Heart right ventricle (tissue), 16 donors: ENCODE data around the gene TOMM34. TPM values are rescaled to one million over a fixed set of nuclear protein-coding genes. Genes with fewer than 3 reads are reported as not detected.
A peak's percentile ranks its signal among the peaks of the same experiment; 100 is the strongest.

Experiments
- ATAC-seq, 8 donors: fragments of 200-7000 bp; cut with Tn5 transposase; one replicate each; pipeline ENCODE4 v1.9.1; 2020; ENCODE audit warnings: mild to moderate bottlenecking in 8 of 8, moderate library complexity in 8 of 8, moderate number of reproducible peaks in 1 of 8
- DNase-seq, 2 donors: peaks; one replicate each; pipeline ENCODE4 v3.0.0-alpha.2; 2020
- H3K27ac ChIP-seq, 10 donors: fragments of 200-600 bp; sonication (generic) in 2 of 10; one replicate each; pipeline versions ENCODE4 v1.5.0 to v1.8.0; 2020 to 2022; ENCODE audit warnings: mild to moderate bottlenecking in 3 of 10
- H3K27me3 ChIP-seq, 7 donors: fragments of 200-600 bp; one replicate each; pipeline ENCODE4 v1.8.0; 2021 to 2022; ENCODE audit warnings: mild to moderate bottlenecking in 2 of 7
- H3K36me3 ChIP-seq, 9 donors: fragments of 200-600 bp; sonication (generic) in 1 of 9; one replicate each; pipeline versions ENCODE4 v1.5.0 to v1.8.0; 2020 to 2022; ENCODE audit warnings: mild to moderate bottlenecking in 2 of 9
- H3K4me1 ChIP-seq, 9 donors: fragments of 200-600 bp; sonication (generic) in 1 of 9; one replicate each; pipeline versions ENCODE4 v1.5.0 to v1.8.0; 2020 to 2022; ENCODE audit warnings: mild to moderate bottlenecking in 4 of 9
- H3K4me3 ChIP-seq, 10 donors: fragments of 200-600 bp; sonication (generic) in 2 of 10; one replicate each; pipeline versions ENCODE4 v1.5.0 to v1.8.0; 2020 to 2022; ENCODE audit warnings: mild to moderate bottlenecking in 7 of 10, moderate library complexity in 2 of 10
- H3K9me3 ChIP-seq, 11 donors: fragments of 200-600 bp in 10 of 11; sonication (generic) in 2 of 11; one replicate each; pipeline versions ENCODE4 v1.5.0 to v1.8.0; 2013 to 2022; ENCODE audit warnings: mild to moderate bottlenecking in 2 of 11, control low read depth in 1 of 11, moderate library complexity in 1 of 11
- CTCF ChIP-seq, 9 donors: fragments of 200-600 bp; sonication (generic) in 2 of 9; IDR thresholded peaks; one replicate each; pipeline versions ENCODE4 v1.5.0 to v1.8.0; 2021 to 2022; ENCODE audit warnings: antibody characterized with exemption in 9 of 9, mild to moderate bottlenecking in 5 of 9, moderate library complexity in 1 of 9
- WGBS, 2 donors: extraction: QIAGEN DNeasy Blood & Tissue Kit; methylation state at CpG; one replicate each; pipeline ENCODE4 v1.1.7; 2013; ENCODE audit warnings: inconsistent platforms in 1 of 2; 5-methylcytosine and 5-hydroxymethylcytosine counted together
- intact Hi-C, 10 donors: fragments of 100-400 bp; cut with DNase I; formaldehyde crosslinking; loops; one replicate each; pipeline versions ENCODE4 v1.11.1 to v1.14.2; 2022
- polyA plus RNA-seq, 2 donors: library from polyadenylated mRNA; stranded (reverse); fragments of 200-250 nt; gene quantifications; one replicate each; pipeline ENCODE4 v1.2.3, GENCODE V29; 2013
- total RNA-seq, 10 donors: library from RNA; stranded (reverse); fragmentation: NEBNext Ultra II Directional in 3 of 10; extraction: Animal tissue kit (Norgen Biotek cat#: 25700) in 3 of 10; gene quantifications; one replicate each; pipeline versions ENCODE4 v1.2.1 to v1.2.4, GENCODE V29; 2021 to 2023
- donor health status: Arrhythmogenic right ventricular cardiomyopathy.
- donor health status: ischemic (EF 13 %, LVEDD 7.1; RV severe dilation, severe dysfunction).
- donor health status: healthy with polysubstance abuse.
- donor health status: DM: no; HTN: yes; CAD: no.
- donor health status: DM: no; HTN: no; CAD: no.
- donor health status: ischemic (EF 25% LVEDD 6.9; RV normal size, moderate dysfunction).
- donor health status: ischemic (EF 25% LVEDD 5.7; RV mildly dilated, moderate dysfunction).
- donor health status: healthy.
- donor health status: DM: yes; HTN: yes; CAD: no.
- donor health status: Ischemic cardiomyopathy.
- donor health status: ischemic (EF 35%, LVEDD 5.7; RV mildly dilated, moderate dysfunction).
- donor health status: nonischemic (EF 11% LVEDD 7.7; RV severe dilation, severe dysfunction).
- donor health status: DM: yes; HTN: yes; CAD: no.
- donor health status: PGD.
- donor health status: ischemic (EF 29% LVEDD 5.4; RV normal size, mild dysfunction).
- donor health status: nonischemic (EF 23%, LVEDD 6.1; RV moderate dilation, normal function).

TOMM34 gene
- total and polyA plus RNA-seq, 12 donors = 3.4 to 21.2 (median 10.3) TPM

- Histone ChIP-seq H3K4me1 (peaks cover 0 to 10% (median 7%) of the 10 kb centered on the region in 9 donors), H3K9me3 (no peaks in the 10 kb centered on the region), H3K27me3 (no peaks in the 10 kb centered on the region), H3K27ac (no peak overlapping the region), H3K36me3 (peaks cover 0 to 31% (median 0%) of the 10 kb centered on the region in 9 donors), H3K4me3 (no peak overlapping the region)
- no peak for DNase-seq
- intact Hi-C loops = no loop called here
- TF ChIP-seq CTCF (IDR thresholded peaks at IDR 0.05) = no peak
- 83 to 86% methylated on average over 1 of the region's 1 CpG for WGBS, 2 donors
- no peak for ATAC-seq
These were observed 45.3 kb downstream of the TOMM34 start for GRCh38 chr20:44914924-44915323.

DNA sequence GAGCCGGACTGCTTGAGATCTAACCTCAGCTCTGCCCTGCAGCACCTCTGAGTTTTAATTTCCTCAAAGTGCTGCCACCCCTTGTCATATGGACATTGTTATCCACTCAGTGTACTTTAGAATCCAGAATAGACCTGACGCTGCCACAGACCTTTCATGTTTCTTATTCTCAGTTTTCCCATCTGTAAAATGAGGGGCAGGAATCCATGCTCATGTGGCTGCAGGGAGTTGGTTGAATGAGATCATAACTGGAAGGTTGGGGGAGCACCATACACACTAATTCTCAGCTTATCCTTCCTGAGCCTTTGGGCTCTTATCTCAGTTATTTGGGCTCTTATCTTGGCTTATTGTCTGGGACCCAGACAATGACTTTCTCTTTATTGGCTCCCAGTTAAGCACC is 48.0 kb downstream of the TOMM34 start:
- TF ChIP-seq CTCF (IDR thresholded peaks at IDR 0.05) = no peak
- no peak overlapping the region for H3K27ac ChIP-seq
- H3K9me3 ChIP-seq = no peaks in the 10 kb centered on the region
- intact Hi-C loops = no loop called here
- no peak for ATAC-seq
- peaks cover 0 to 18% (median 12%) of the 10 kb centered on the region in 9 donors for H3K4me1 ChIP-seq
- H3K4me3 ChIP-seq = no peak overlapping the region
- 93 to 97% methylated on average over 2 of the region's 2 CpGs for WGBS, 2 donors
- no peak for DNase-seq
- peaks cover 0 to 41% (median 7%) of the 10 kb centered on the region in 9 donors for H3K36me3 ChIP-seq
- no peaks in the 10 kb centered on the region for H3K27me3 ChIP-seq

DNA sequence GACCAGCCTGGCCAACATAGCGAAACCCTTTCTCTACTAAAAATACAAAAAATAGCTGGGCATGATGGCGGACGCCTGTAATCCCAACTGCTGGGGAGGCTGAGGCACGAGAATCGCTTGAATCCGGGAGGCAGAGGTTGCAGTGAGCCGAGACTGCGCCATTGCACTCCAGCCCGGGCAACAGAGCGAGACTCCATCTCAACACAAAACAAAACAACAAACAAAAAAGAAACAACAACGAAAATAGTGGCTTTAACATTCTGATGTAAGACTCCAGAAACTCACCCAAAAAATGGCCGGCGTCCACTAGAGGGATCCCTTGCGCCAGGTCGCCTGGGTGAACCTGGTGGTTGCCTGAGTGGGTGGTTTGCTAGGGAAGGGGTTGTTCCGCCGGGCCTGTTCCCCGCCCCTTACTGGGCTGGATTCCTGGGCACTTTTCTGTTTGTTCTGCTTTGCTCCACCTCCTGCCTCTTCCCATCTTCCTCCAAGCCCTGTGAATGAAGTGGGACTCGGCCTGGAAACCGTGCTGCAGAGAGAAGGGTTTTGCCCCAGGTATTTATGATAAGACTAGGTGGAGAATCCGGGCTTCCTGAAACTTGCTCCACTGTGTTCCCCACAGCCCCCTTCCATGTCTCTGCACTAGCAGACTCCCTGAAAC is 48.8 kb downstream of the TOMM34 start:
- DNase-seq = peak in 1 of 2 donors; percentile 19
- intact Hi-C loops = no loop called here
- Histone ChIP-seq H3K4me3 (no peak overlapping the region), H3K4me1 (peaks cover 0 to 20% (median 12%) of the 10 kb centered on the region in 9 donors), H3K36me3 (peaks cover 0 to 44% (median 15%) of the 10 kb centered on the region in 9 donors), H3K9me3 (no peaks in the 10 kb centered on the region), H3K27me3 (no peaks in the 10 kb centered on the region), H3K27ac (no peak overlapping the region)
- ATAC-seq = no peak
- WGBS, 2 donors = 67 to 69% methylated on average over 21 of the region's 21 CpGs
- TF ChIP-seq CTCF (IDR thresholded peaks at IDR 0.05) = peak in 5 of 9 donors; percentile 12 to 42 (median 31)

GRCh38 chr20:44910690-44911262 is 49.4 kb downstream of the TOMM34 start:
- WGBS, 2 donors = 63 to 72% methylated on average over 17 of the region's 17 CpGs
- Histone ChIP-seq H3K27me3 (no peaks in the 10 kb centered on the region), H3K4me1 (peaks cover 0 to 26% (median 12%) of the 10 kb centered on the region in 9 donors), H3K36me3 (peaks cover 0 to 48% (median 21%) of the 10 kb centered on the region in 9 donors), H3K27ac (no peak overlapping the region), H3K9me3 (no peaks in the 10 kb centered on the region), H3K4me3 (peak overlapping the region in 7 of 10 donors; percentile 58 to 75 (median 66))
- ATAC-seq (peak in 1 of 8 donors; percentile 10), DNase-seq (no peak)
- no peak for TF ChIP-seq CTCF (IDR thresholded peaks at IDR 0.05)
- intact Hi-C loops = no loop called here
